OCI-LY7 (cell line): ENCODE measurements around the gene ANKDD1B. TPM values are rescaled to one million over a fixed set of nuclear protein-coding genes. Genes with fewer than 3 reads are reported as not detected.

Source experiments
- BruUV-seq: library from RNA; stranded (reverse); fragments of 400-500 nt; replicated peaks from 2 replicates; lab custom pipeline; 2021; lab: Mats Ljungman, UMichigan
- CTCF ChIA-PET: fragments of 300-600 bp; sonication (Branson Sonifier 250); formaldehyde crosslinking; loops from one replicate; lab custom pipeline; 2022; ENCODE audit warnings: antibody characterized with exemption; ENCODE audit not compliant: unreplicated experiment; lab: Charles Lee
- POLR2A ChIA-PET: fragments of 300-600 bp; sonication (Branson Sonifier 250); formaldehyde crosslinking; loops from one replicate; lab custom pipeline; 2022; ENCODE audit warnings: antibody characterized with exemption; lab: Charles Lee
- DNase-seq: peaks from one replicate; pipeline ENCODE4 v3.0.0-alpha.2; 2015; ENCODE audit warnings: low spot score
- H2AFZ ChIP-seq: fragments of 200-600 bp; sonication (generic), shearing (Covaris generic); 2 replicates; pipeline ENCODE4 v1.6.1; 2014; ENCODE audit warnings: mild to moderate bottlenecking, antibody characterized with exemption, low read length, moderate library complexity
- H3K27ac ChIP-seq: fragments of 200-600 bp; sonication (generic); 2 replicates; pipeline ENCODE4 v1.5.1; 2014; ENCODE audit warnings: mixed run types, low read depth, mild to moderate bottlenecking, moderate library complexity, low read length, inconsistent platforms; ENCODE audit not compliant: poor library complexity, severe bottlenecking
- H3K36me3 ChIP-seq: fragments of 200-600 bp; sonication (generic); 2 replicates; pipeline ENCODE4 v1.6.1; 2014; ENCODE audit warnings: mild to moderate bottlenecking, antibody characterized with exemption, low read length, moderate library complexity, mixed read lengths; ENCODE audit not compliant: insufficient read depth
- H3K4me1 ChIP-seq: fragments of 200-600 bp; sonication (generic); 2 replicates; pipeline ENCODE4 v1.5.1; 2014; ENCODE audit warnings: mild to moderate bottlenecking, low read length; ENCODE audit not compliant: insufficient read depth, poor library complexity, severe bottlenecking
- H3K4me2 ChIP-seq: fragments of 200-600 bp; sonication (generic); 2 replicates; pipeline ENCODE4 v1.6.1; 2014; ENCODE audit warnings: mild to moderate bottlenecking, low read length
- H3K4me3 ChIP-seq: fragments of 200-600 bp; sonication (generic); 2 replicates; pipeline ENCODE4 v1.5.1; 2014; ENCODE audit warnings: mild to moderate bottlenecking, low read depth, low read length; ENCODE audit not compliant: poor library complexity, severe bottlenecking
- H3K79me2 ChIP-seq: fragments of 200-600 bp; sonication (generic); 2 replicates; pipeline ENCODE4 v1.6.1; 2016; ENCODE audit warnings: low read depth, mild to moderate bottlenecking, low read length, moderate library complexity, mixed read lengths; ENCODE audit not compliant: insufficient read depth
- H3K9me2 ChIP-seq: fragments of 200-600 bp; sonication (generic); 2 replicates; pipeline ENCODE4 v1.6.1; 2016; ENCODE audit warnings: mild to moderate bottlenecking, low read length, mixed read lengths; ENCODE audit not compliant: insufficient read depth
- H3K9me3 ChIP-seq: fragments of 200-600 bp; sonication (generic); 2 replicates; pipeline ENCODE4 v1.6.1; 2014; ENCODE audit warnings: mild to moderate bottlenecking, mixed run types, low read length, mixed read lengths
- H4K20me1 ChIP-seq: fragments of 200-600 bp; sonication (generic); 2 replicates; pipeline ENCODE4 v1.6.1; 2014; ENCODE audit warnings: mild to moderate bottlenecking, antibody characterized with exemption, low read length, moderate library complexity, mixed read lengths; ENCODE audit not compliant: insufficient read depth
- CTCF ChIP-seq: fragments of 200-600 bp; sonication (generic); conservative IDR thresholded peaks from 2 replicates; pipeline ENCODE4 v1.5.1; 2014; ENCODE audit warnings: mild to moderate bottlenecking, antibody characterized with exemption, low read length, moderate library complexity, mixed read lengths
- EZH2phosphoT487 ChIP-seq: fragments of 200-600 bp; sonication (generic); IDR thresholded peaks from 2 replicates; pipeline ENCODE4 v1.6.1; 2018; ENCODE audit warnings: low read depth, borderline replicate concordance, mild to moderate bottlenecking, mixed run types, antibody characterized with exemption, low read length, moderate library complexity, mixed read lengths
- intact Hi-C: fragments of 100-400 bp; cut with micrococcal nuclease; formaldehyde crosslinking; loops from one replicate; pipeline ENCODE4 v1.10.0; 2022; ENCODE audit not compliant: unreplicated experiment
- total RNA-seq, 2 experiments: library from RNA; depleted of rRNA in 1 of 2; stranded (reverse); fragments of >200 nt in 1 of 2; shearing (Covaris generic) in 1 of 2; gene quantifications; 2 replicates each; pipeline ENCODE4 v1.2.3, GENCODE V29; 2014 to 2022

The ANKDD1B gene
- total RNA-seq, 2 experiments from 2014 or later: not detected

GRCh38 chr5:75630875-75631274 lies 19.6 kb downstream of the ANKDD1B start:
- no peaks in the 10 kb centered on the region for H3K36me3 ChIP-seq
- no peaks in the 10 kb centered on the region for H3K4me1 ChIP-seq
- BruUV-seq: no TSS peak
- H3K9me2 ChIP-seq: no peaks in the 10 kb centered on the region
- TF ChIP-seq CTCF: no peak
- no peak for TF ChIP-seq EZH2phosphoT487
- H3K4me3 ChIP-seq: no peak overlapping the region
- DNase-seq: no peak
- no peak overlapping the region for H2AFZ ChIP-seq
- no peak overlapping the region for H3K27ac ChIP-seq
- intact Hi-C loops: no loop called here
- POLR2A ChIA-PET: interaction anchor here (0.9 kb wide), 1 partner anchor 8 kb away, joined by 3 read pairs; no protein-coding TSS in a partner anchor
- H3K4me2 ChIP-seq: no peak overlapping the region
- no peaks in the 10 kb centered on the region for H3K9me3 ChIP-seq
- H3K79me2 ChIP-seq: no peaks in the 10 kb centered on the region
- CTCF ChIA-PET: no interaction called here
- H4K20me1 ChIP-seq: no peaks in the 10 kb centered on the region

- POLR2A ChIA-PET: no interaction called here
- Histone ChIP-seq H4K20me1 (no peaks in the 10 kb centered on the region), H3K4me1 (no peaks in the 10 kb centered on the region), H3K4me2 (no peak overlapping the region), H3K9me2 (no peaks in the 10 kb centered on the region), H3K4me3 (no peak overlapping the region), H3K9me3 (no peaks in the 10 kb centered on the region), H3K27ac (no peak overlapping the region), H3K36me3 (no peaks in the 10 kb centered on the region), H3K79me2 (no peaks in the 10 kb centered on the region), H2AFZ (no peak overlapping the region)
- CTCF ChIA-PET: no interaction called here
- no peak for TF ChIP-seq EZH2phosphoT487
- no peak for TF ChIP-seq CTCF
- no TSS peak for BruUV-seq
- intact Hi-C loops: no loop called here
- no peak for DNase-seq
These were observed 21.1 kb downstream of the ANKDD1B start for GRCh38 chr5:75632321-75632720.

GRCh38 chr5:75637949-75638348 lies 26.7 kb downstream of the ANKDD1B start:
- H2AFZ ChIP-seq: no peak overlapping the region
- H3K9me2 ChIP-seq: no peaks in the 10 kb centered on the region
- H3K4me1 ChIP-seq: no peaks in the 10 kb centered on the region
- no peak overlapping the region for H3K4me3 ChIP-seq
- intact Hi-C loops: no loop called here
- no TSS peak for BruUV-seq
- H3K79me2 ChIP-seq: no peaks in the 10 kb centered on the region
- CTCF ChIA-PET: no interaction called here
- DNase-seq: no peak
- no peak for TF ChIP-seq EZH2phosphoT487
- no peak for TF ChIP-seq CTCF
- H4K20me1 ChIP-seq: no peaks in the 10 kb centered on the region
- no peaks in the 10 kb centered on the region for H3K9me3 ChIP-seq
- no peaks in the 10 kb centered on the region for H3K36me3 ChIP-seq
- no peak overlapping the region for H3K4me2 ChIP-seq
- POLR2A ChIA-PET: no interaction called here
- no peak overlapping the region for H3K27ac ChIP-seq
